Measurements from ENCODE around the gene PGBD1. TPM values are rescaled to one million over a fixed set of nuclear protein-coding genes. Genes with fewer than 3 reads are reported as not detected.
A peak's percentile ranks its signal among the peaks of the same experiment; 100 is the strongest.

Gene PGBD1
- total RNA-seq, 1 donor from 2014 or later, result 7.8 TPM

- no peaks in the 10 kb centered on the region for H3K27me3 Mint-ChIP-seq (ENCODE audit: unreplicated experiment)
- no peak for DNase-seq (ENCODE audit: extremely low spot score, unreplicated experiment)
- H3K4me3 Mint-ChIP-seq (ENCODE audit: unreplicated experiment), result no peak overlapping the region
- no peak for TF ChIP-seq CTCF (IDR thresholded peaks at IDR 0.05)
- H3K4me1 Mint-ChIP-seq (ENCODE audit: unreplicated experiment), result peaks cover 9% of the 10 kb centered on the region
- no peaks in the 10 kb centered on the region for H3K9me3 Mint-ChIP-seq (ENCODE audit: unreplicated experiment)
- H3K36me3 Mint-ChIP-seq (ENCODE audit: unreplicated experiment), result peaks cover 17% of the 10 kb centered on the region
- H3K27ac Mint-ChIP-seq (ENCODE audit: unreplicated experiment), result peak overlapping the region; percentile 67
Measured at GRCh38 chr6:28269492-28269891, 11.9 kb upstream of the PGBD1 start.

DNA sequence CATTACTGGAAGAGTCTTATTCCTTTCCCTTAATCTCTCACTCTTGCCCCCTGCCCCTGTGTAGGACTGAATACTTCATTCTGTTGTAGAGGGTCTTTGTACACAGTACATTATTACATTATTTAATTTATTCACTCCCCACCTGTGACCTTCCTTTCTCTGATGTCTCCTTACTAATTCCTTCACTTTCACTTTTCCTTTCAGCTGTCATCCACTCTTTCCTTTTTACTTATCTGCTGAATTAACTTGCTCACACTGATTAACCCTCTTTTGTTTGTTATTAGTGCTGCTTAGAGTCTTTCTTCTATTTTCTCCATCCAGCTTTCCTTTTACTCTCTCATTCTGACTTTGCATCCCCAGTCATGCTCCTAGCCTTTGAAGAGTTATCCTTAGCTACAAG, 6.5 kb upstream of the PGBD1 start:
- Mint-ChIP-seq H3K4me3 (ENCODE audit: unreplicated experiment) (no peak overlapping the region), H3K36me3 (ENCODE audit: unreplicated experiment) (peaks cover 43% of the 10 kb centered on the region), H3K27me3 (ENCODE audit: unreplicated experiment) (no peaks in the 10 kb centered on the region), H3K9me3 (ENCODE audit: unreplicated experiment) (no peaks in the 10 kb centered on the region), H3K27ac (ENCODE audit: unreplicated experiment) (no peak overlapping the region), H3K4me1 (ENCODE audit: unreplicated experiment) (no peaks in the 10 kb centered on the region)
- no peak for DNase-seq (ENCODE audit: extremely low spot score, unreplicated experiment)
- TF ChIP-seq CTCF (IDR thresholded peaks at IDR 0.05), result no peak

DNA sequence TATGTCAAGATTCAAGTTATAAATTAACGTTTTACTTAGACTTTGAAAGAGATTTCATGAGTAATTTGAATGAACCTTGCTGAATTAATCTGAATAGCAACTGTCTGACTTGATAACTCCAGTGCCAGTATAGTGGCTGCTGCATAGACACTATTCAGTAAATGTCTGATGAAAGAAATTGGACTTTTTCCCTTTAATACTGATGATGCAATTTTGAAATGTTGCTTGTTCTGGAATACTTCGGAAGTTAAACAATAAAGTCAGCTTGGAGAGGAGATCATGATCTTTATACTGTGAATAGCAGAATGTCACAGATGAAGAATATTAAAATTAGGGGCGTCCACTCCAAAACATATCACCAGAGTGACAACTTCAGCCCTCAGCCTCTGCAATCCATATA, 3.6 kb upstream of the PGBD1 start:
- TF ChIP-seq CTCF (IDR thresholded peaks at IDR 0.05), result no peak
- peaks cover 11% of the 10 kb centered on the region for H3K4me1 Mint-ChIP-seq (ENCODE audit: unreplicated experiment)
- no peaks in the 10 kb centered on the region for H3K27me3 Mint-ChIP-seq (ENCODE audit: unreplicated experiment)
- no peak overlapping the region for H3K27ac Mint-ChIP-seq (ENCODE audit: unreplicated experiment)
- no peak for DNase-seq (ENCODE audit: extremely low spot score, unreplicated experiment)
- no peak overlapping the region for H3K4me3 Mint-ChIP-seq (ENCODE audit: unreplicated experiment)
- H3K36me3 Mint-ChIP-seq (ENCODE audit: unreplicated experiment), result peaks cover 35% of the 10 kb centered on the region
- peaks cover 7% of the 10 kb centered on the region for H3K9me3 Mint-ChIP-seq (ENCODE audit: unreplicated experiment)

GRCh38 chr6:28280595-28281287, 631 bp upstream of the PGBD1 start:
- H3K27ac Mint-ChIP-seq (ENCODE audit: unreplicated experiment), result no peak overlapping the region
- H3K9me3 Mint-ChIP-seq (ENCODE audit: unreplicated experiment), result peaks cover 10% of the 10 kb centered on the region
- peaks cover 31% of the 10 kb centered on the region for H3K36me3 Mint-ChIP-seq (ENCODE audit: unreplicated experiment)
- H3K27me3 Mint-ChIP-seq (ENCODE audit: unreplicated experiment), result no peaks in the 10 kb centered on the region
- TF ChIP-seq CTCF (IDR thresholded peaks at IDR 0.05), result no peak
- peak overlapping the region; percentile 88 for H3K4me3 Mint-ChIP-seq (ENCODE audit: unreplicated experiment)
- H3K4me1 Mint-ChIP-seq (ENCODE audit: unreplicated experiment), result peaks cover 15% of the 10 kb centered on the region
- DNase-seq (ENCODE audit: extremely low spot score, unreplicated experiment), result no peak

- peaks cover 35% of the 10 kb centered on the region for H3K36me3 Mint-ChIP-seq (ENCODE audit: unreplicated experiment)
- no peak for TF ChIP-seq CTCF (IDR thresholded peaks at IDR 0.05)
- peak overlapping the region; percentile 88 for H3K4me3 Mint-ChIP-seq (ENCODE audit: unreplicated experiment)
- H3K27ac Mint-ChIP-seq (ENCODE audit: unreplicated experiment), result no peak overlapping the region
- H3K27me3 Mint-ChIP-seq (ENCODE audit: unreplicated experiment), result no peaks in the 10 kb centered on the region
- peaks cover 15% of the 10 kb centered on the region for H3K4me1 Mint-ChIP-seq (ENCODE audit: unreplicated experiment)
- DNase-seq (ENCODE audit: extremely low spot score, unreplicated experiment), result no peak
- H3K9me3 Mint-ChIP-seq (ENCODE audit: unreplicated experiment), result peaks cover 10% of the 10 kb centered on the region
Measured at GRCh38 chr6:28282926-28283325, 1.6 kb downstream of the PGBD1 start.

Measured in osteocyte (in vitro differentiated cells).